Measurements from ENCODE around the gene SUCLG2.

Gene SUCLG2

GRCh38 chr3:67458408-67458807 is 196.0 kb downstream of the SUCLG2 start:
- no peak for DNase-seq (ENCODE audit: low spot score)

GRCh38 chr3:67453628-67454027 is 200.8 kb downstream of the SUCLG2 start:
- no peak for DNase-seq (ENCODE audit: low spot score)

DNA sequence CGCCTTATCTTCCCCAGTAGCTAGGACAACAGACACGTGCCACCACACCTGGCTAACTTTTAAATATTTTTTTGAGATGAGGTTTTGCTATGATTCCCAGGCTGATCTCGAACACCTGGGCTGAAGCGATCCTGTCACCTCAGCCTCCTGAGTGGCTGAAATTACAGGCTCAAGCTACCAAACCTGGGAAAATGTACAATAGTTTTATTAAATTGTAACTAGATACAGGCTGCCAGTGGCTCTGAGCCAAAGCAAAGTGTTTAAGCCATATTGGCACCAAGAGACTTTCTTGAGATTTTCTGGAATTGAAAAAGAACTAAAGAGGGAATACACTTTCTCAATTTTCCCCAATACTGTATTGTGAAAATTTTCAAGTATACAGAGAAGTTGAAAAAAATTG is 204.3 kb downstream of the SUCLG2 start:
- DNase-seq (ENCODE audit: low spot score), result no peak

DNA sequence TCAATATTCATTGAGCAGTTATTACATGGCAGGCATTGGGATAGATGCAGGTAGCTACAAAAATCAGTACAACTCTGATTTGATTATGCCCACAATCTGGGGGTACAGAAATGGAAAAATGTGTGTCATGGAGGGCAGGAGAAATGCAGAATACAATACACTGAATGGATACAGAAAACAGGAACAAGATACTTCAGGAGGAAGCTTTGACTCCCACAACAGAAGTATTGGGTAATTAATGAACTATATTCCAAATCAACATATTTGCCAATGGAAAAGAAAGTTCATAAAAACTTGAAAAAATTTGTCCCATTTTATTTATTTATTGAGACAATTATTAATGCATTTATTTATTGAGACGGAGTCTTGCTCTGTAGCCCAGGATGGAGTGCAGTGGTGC is 207.0 kb downstream of the SUCLG2 start:
- DNase-seq (ENCODE audit: low spot score), result no peak

GRCh38 chr3:67437789-67438188 is 216.6 kb downstream of the SUCLG2 start:
- no peak for DNase-seq (ENCODE audit: low spot score)

DNA sequence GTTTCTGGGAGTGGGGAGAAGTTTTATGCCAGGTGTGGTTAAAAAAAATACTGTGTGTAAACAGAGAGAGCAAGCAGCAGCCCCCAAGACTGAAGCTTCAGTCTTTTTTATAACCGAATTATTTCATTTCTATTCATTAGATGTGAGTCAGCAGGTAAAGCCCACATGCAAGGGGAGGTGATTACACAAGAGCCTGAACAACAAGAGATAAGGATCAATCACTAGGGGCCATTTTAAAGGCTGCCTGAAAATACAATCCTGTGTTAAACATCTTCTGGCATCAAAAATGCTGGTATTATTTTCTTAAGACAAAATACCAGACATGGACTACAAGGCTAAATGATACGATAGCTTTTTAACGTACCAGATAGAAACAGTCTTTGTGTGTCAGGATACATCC is 217.3 kb downstream of the SUCLG2 start:
- no peak for DNase-seq (ENCODE audit: low spot score)

- no peak for DNase-seq (ENCODE audit: low spot score)
Observed at GRCh38 chr3:67433109-67433508, 221.3 kb downstream of the SUCLG2 start.

DNA sequence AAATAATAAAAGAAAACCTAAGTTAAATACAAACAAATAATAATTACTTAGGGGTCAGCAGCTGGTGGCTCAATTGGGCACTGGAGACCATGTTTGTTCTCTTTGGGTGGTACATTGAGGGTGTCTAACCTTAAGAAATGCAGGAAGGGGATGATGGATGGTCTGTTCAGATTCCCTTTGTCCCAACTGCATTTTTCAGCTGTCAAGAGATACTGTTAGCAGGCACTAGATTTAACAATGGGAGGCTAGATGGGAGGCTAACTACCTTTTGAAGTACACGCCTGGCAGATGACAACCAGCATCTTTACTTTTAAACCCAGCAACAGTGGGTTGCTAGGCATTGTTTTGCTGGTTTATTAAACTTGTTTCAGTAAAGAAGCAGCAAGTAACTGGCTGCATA is 222.5 kb downstream of the SUCLG2 start:
- DNase-seq (ENCODE audit: low spot score), result no peak

DNA sequence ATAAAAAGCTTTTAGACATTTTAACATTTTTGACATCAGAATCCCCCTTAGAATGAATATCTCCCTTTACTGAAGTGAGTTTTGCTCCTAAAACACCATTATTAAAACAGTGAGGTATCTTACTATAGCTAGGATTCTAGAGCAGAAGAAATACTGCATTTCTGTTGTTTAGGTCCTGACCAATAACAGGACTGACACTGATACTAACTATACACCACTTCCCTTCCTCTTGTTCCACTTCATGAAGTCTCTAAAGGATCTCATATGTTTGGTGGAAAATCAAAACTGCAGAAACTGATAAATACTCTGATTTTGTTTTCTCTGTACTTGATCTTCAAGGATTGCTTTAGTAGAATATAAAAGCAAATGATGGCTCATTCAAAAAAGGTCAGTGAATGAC is 230.7 kb downstream of the SUCLG2 start:
- DNase-seq (ENCODE audit: low spot score), result no peak

GRCh38 chr3:67421912-67422311 is 232.5 kb downstream of the SUCLG2 start:
- DNase-seq (ENCODE audit: low spot score), result no peak

- no peak for DNase-seq (ENCODE audit: low spot score)
Observed at GRCh38 chr3:67419779-67420178, 234.6 kb downstream of the SUCLG2 start.

DNA sequence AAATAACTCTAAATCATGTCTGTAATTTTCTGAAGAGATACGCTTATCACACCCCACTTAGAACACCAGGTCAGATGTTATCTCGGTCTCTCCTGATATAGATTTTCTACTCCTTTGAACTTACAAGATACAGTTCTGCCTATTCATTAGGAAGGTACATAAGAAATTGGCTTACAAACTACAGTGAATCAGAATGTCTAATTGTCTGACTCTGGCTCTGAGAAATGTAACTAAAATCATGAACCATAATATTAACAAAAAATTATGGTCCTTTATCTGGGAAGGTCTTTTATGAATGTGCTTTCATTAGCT is 235.2 kb downstream of the SUCLG2 start:
- DNase-seq (ENCODE audit: low spot score), result no peak

- DNase-seq (ENCODE audit: low spot score), result no peak
Observed at GRCh38 chr3:67418426-67419217, 235.8 kb downstream of the SUCLG2 start.

DNA sequence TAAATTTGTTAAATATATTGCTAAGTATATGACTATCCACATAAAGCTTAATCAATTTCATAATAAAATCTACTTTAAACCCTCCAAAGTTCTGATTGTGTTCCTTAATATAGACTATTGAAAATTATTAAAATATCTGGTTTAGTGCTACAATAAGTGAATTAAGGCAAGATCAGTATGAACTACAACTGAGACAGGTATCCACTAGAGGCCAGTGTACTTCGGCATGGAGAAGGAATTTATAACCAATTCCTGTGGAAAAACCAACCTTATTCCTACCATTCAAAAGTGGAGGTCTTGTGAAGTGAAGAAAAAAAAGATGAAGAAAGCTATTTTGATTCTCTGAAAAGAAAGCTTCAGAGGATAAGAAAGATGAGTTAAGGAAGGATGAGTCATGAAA is 237.7 kb downstream of the SUCLG2 start:
- DNase-seq (ENCODE audit: low spot score), result no peak

DNA sequence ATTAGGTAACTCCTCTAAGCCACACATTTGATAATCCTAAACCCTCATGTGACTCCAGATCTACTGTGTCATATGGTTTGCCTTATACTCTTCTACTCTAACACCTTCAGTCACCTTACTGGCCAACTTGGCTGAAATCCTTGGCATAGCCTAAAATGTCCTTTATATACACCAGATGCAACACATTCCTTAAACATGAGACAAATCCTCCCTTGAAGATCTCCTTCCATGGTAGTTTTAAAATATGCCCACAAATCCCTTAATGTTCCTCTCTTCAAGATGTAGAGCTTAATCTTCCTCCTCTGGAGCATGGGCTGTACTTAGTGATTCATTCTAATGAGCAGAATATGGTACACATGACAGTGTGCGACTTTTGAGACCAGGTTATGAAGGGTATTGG is 238.9 kb downstream of the SUCLG2 start:
- DNase-seq (ENCODE audit: low spot score), result no peak

DNA sequence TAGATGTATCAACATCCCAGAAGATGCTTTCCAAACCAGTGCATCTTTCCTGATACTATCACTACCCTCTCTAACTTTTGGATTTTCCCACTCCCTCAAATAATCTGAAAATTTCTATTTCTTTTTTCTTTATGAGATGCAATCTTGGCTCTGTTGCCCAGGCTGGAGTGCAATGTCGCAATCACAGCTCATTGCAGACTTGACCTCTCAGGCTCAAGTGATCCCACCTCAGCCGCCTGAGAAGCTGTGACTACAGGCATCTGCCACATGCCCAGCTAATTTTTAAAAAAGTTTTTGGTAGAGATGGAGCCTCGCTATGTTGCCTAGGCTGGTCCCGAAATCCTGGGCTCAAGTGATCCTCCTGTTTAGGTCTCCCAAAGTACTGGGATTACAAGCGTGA is 239.7 kb downstream of the SUCLG2 start:
- DNase-seq (ENCODE audit: low spot score), result no peak

DNA sequence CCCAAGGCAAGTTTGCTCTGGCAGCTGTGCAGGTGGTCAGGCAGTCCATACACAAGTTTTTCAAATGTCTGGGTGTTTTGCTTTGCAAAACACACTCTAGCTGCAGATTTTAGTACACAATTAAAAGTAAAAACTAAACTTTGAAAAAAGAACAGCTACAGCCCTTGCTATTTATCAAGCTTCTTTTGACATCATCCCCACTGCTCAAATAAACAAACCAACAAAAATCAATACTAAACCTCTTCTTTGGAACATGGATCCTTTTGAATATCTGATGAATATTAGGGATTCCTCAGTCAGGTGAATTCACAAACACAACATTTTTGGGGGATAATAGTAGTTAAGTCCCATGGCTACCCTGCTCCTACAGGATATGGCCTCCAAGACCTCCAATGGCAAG is 249.2 kb downstream of the SUCLG2 start:
- no peak for DNase-seq (ENCODE audit: low spot score)

- no peak for DNase-seq (ENCODE audit: low spot score)
Observed at GRCh38 chr3:67402873-67403272, 251.5 kb downstream of the SUCLG2 start.

DNA sequence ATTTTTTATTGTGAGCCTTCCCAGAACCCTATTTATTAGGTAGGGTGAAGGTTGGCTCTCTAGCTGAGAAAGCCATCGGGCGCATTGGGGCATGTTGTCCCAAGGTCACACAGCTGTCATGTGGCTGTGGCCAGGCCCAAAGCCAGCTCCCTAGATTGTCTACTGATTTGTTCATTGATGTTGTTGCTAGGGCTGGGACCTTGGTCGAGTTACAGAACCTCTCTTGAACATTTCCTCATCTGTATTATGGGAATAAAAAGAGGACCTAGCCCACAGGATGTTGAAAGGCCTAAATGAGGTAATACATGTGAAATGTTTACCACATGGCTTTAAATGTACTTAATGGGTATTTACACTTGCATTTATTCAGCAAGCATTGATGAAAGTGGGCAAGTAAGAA is 252.5 kb downstream of the SUCLG2 start:
- DNase-seq (ENCODE audit: low spot score), result no peak

GRCh38 chr3:67400476-67400875 is 253.9 kb downstream of the SUCLG2 start:
- DNase-seq (ENCODE audit: low spot score), result no peak

DNA sequence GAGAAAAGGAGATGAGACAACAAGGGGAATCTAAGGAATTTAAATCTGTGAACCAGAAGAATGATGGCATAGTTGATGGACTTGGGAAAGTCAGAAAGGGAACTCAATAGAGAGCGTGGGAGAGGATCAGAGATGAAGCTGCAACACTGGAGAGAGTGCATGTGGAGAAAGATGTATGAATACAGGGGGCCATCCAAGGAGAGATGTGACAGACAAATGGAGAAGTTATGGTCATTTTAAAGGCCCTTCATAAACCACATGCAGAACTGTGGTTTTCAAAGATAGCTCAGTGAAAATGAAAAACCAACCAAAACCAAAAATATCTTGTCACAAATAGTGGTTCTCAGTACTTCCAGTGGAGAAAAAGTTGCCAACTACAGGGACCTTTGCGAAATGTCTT is 265.2 kb downstream of the SUCLG2 start:
- no peak for DNase-seq (ENCODE audit: low spot score)

DNA sequence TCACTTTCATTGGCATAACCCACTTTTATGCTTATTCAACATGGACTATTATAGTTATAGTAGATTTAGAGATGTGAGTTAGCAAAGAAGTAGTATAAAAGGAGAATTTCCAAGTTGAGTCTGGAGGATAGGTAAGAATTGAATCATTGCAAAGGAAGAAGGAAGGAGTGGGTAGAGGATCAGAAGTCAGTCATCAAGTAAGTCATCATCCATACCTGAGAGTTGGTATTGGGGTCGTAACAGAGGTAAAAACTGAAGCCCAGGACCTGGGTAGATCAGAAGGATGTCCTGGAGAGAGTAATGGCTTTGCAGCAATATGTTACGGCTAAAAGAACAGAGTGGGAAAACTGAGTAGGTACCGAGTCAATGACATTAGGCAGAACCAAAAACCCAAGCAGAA is 265.7 kb downstream of the SUCLG2 start:
- DNase-seq (ENCODE audit: low spot score), result no peak

DNA sequence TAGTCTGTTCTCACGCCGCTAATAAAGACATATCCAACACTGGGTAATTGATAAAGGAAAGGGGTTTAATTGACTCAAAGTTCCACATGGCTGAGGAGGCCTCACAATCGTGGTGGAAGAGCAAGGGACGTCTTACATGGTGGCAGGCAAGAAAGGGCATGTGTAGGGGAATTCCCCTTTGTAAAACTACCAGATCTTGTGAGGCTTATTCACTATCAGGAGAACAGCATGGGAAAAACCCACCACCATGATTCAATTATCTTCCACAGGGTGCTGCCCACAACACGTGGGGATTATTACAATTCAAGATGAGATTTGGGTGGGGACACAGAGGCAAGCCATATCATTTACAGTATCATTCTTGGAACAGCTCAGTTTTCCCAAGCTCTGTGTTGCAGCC is 268.0 kb downstream of the SUCLG2 start:
- no peak for DNase-seq (ENCODE audit: low spot score)

GRCh38 chr3:67384760-67385397 is 269.5 kb downstream of the SUCLG2 start:
- no peak for DNase-seq (ENCODE audit: low spot score)
